Endothelial cell (in vitro differentiated cells): ENCODE measurements around the gene SLC45A2. TPM values are rescaled to one million over a fixed set of nuclear protein-coding genes. Genes with fewer than 3 reads are reported as not detected.

Source experiments
- DNase-seq: peaks from one replicate; pipeline ENCODE4 v3.0.0; 2021; ENCODE audit warnings: low spot score
- H3K27ac Mint-ChIP-seq: one replicate; pipeline ENCODE4 v1.8.0; 2021; ENCODE audit warnings: mixed read lengths, inconsistent platforms; ENCODE audit not compliant: unreplicated experiment
- H3K27me3 Mint-ChIP-seq: one replicate; pipeline ENCODE4 v1.8.0; 2021; ENCODE audit warnings: mild to moderate bottlenecking, moderate library complexity, mixed read lengths, inconsistent platforms; ENCODE audit not compliant: unreplicated experiment
- H3K36me3 Mint-ChIP-seq: one replicate; pipeline ENCODE4 v1.8.0; 2021; ENCODE audit warnings: mild to moderate bottlenecking, low read depth, mixed read lengths, inconsistent platforms; ENCODE audit not compliant: unreplicated experiment
- H3K4me1 Mint-ChIP-seq: one replicate; pipeline ENCODE4 v1.8.0; 2021; ENCODE audit warnings: mild to moderate bottlenecking, mixed read lengths, inconsistent platforms; ENCODE audit not compliant: unreplicated experiment
- H3K4me3 Mint-ChIP-seq: one replicate; pipeline ENCODE4 v1.8.0; 2021; ENCODE audit warnings: mild to moderate bottlenecking, mixed read lengths, inconsistent platforms; ENCODE audit not compliant: unreplicated experiment
- H3K9me3 Mint-ChIP-seq: one replicate; pipeline ENCODE4 v1.8.0; 2021; ENCODE audit warnings: mixed read lengths, inconsistent platforms; ENCODE audit not compliant: unreplicated experiment
- CTCF ChIP-seq: fragments of 200-600 bp; sonication (generic); IDR thresholded peaks from one replicate; pipeline ENCODE4 v1.5.0; 2021; ENCODE audit warnings: antibody characterized with exemption; ENCODE audit not compliant: unreplicated experiment
- total RNA-seq: library from RNA; stranded (reverse); fragmentation: NEBNext Ultra II Directional; extraction: Animal tissue kit (Norgen Biotek cat#: 25700); gene quantifications from one replicate; pipeline ENCODE4 v1.2.1, GENCODE V29; 2021; ENCODE audit not compliant: unreplicated experiment

Gene SLC45A2
- total RNA-seq, 1 donor from 2014 or later, result 0.15 TPM

DNA sequence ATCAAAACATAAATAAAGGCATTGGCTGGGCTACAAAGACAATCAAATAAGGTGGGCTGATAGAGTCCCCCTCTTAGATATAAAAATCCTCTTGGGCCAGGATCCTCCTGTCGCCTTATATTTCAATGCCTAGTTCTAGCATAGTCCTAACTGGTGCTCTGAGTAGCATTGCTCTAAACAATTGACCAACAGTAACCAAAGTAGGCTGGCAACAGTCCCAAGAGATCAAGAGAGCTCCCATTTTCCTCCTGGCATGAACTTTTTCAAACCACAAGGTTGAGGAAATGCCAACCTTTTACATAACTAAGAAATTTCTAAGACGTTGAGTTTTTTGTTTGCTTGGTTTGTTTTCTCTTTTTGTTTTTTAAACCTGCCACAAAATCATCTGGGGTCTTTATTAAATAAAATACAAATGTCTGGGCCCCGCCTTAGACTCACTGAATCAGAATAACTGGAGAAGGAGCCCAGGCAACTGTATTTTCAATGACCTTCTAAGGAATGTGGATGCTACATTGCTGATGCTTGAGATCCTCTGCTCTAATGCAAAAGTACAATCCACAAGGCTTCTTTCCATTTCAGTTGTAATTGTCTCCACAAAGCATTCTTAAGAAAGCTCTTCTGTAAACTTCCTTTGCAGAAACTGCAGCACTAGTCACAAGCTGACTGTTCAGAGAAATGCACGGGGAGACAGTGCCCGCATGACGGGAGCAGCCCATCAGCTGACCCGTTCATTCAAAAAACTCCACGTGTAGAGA lies 2.9 kb downstream of the SLC45A2 start:
- Mint-ChIP-seq H3K27ac (no peak overlapping the region), H3K27me3 (peaks cover 3% of the 10 kb centered on the region), H3K4me1 (no peaks in the 10 kb centered on the region), H3K9me3 (no peaks in the 10 kb centered on the region), H3K36me3 (peaks cover 5% of the 10 kb centered on the region), H3K4me3 (no peak overlapping the region)
- TF ChIP-seq CTCF, result no peak
- DNase-seq, result no peak

- no peak for TF ChIP-seq CTCF
- Mint-ChIP-seq H3K27ac (no peak overlapping the region), H3K9me3 (no peaks in the 10 kb centered on the region), H3K4me1 (no peaks in the 10 kb centered on the region), H3K36me3 (peaks cover 5% of the 10 kb centered on the region), H3K27me3 (peaks cover 3% of the 10 kb centered on the region), H3K4me3 (no peak overlapping the region)
- DNase-seq, result no peak
Measured at GRCh38 chr5:33980030-33980429, 4.5 kb downstream of the SLC45A2 start.

- Mint-ChIP-seq H3K4me1 (no peaks in the 10 kb centered on the region), H3K27me3 (peaks cover 1% of the 10 kb centered on the region), H3K9me3 (no peaks in the 10 kb centered on the region), H3K4me3 (no peak overlapping the region), H3K36me3 (peaks cover 5% of the 10 kb centered on the region), H3K27ac (no peak overlapping the region)
- TF ChIP-seq CTCF, result no peak
- DNase-seq, result no peak
Measured at GRCh38 chr5:33978306-33978705, 6.2 kb downstream of the SLC45A2 start.

DNA sequence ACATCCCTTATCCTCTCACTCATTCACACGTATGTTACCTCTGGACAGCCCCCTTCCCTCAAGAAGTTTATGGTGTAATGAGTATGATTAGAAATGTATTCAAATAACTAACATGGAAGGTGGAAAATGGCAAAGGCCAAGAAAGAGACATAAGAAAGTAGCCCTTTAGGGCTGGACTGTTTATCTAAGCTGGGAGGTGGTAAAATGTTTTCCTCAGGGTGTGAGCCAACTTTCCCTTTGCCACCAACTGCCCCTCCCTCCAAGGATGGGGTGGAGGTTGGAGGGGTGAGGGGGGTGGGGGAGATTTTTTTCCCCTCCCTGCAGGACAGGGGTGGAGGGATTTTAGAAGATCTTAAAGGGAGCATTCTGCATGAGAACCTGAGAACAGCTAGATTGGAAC lies 8.2 kb downstream of the SLC45A2 start:
- peaks cover 5% of the 10 kb centered on the region for H3K36me3 Mint-ChIP-seq
- no peaks in the 10 kb centered on the region for H3K9me3 Mint-ChIP-seq
- no peak overlapping the region for H3K4me3 Mint-ChIP-seq
- peaks cover 1% of the 10 kb centered on the region for H3K27me3 Mint-ChIP-seq
- no peak for TF ChIP-seq CTCF
- DNase-seq, result no peak
- no peak overlapping the region for H3K27ac Mint-ChIP-seq
- H3K4me1 Mint-ChIP-seq, result no peaks in the 10 kb centered on the region

DNA sequence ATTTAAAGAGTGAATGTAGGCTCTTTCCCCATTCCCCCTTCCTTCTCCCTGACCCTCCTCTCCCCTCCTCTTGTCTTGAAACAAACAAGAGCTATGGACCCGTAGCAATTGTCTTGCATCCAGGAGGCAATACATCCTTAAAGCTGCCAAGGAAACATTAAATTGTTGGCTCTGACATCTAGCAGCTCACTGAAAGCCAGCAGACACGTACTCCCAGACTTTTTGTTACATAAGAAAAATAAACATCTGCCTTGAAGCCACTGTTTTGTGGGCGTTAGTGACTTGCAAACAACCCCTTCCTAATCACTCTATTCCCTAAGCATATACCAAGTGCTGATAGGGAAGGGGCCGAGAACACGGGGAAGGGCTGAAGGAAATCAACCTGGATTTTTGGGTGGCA lies 8.6 kb downstream of the SLC45A2 start:
- Mint-ChIP-seq H3K36me3 (peaks cover 5% of the 10 kb centered on the region), H3K27me3 (peaks cover 1% of the 10 kb centered on the region), H3K4me3 (no peak overlapping the region), H3K9me3 (no peaks in the 10 kb centered on the region), H3K4me1 (no peaks in the 10 kb centered on the region), H3K27ac (no peak overlapping the region)
- TF ChIP-seq CTCF, result no peak
- no peak for DNase-seq
